ENCODE results near the gene FASTK. TPM values are rescaled to one million over a fixed set of nuclear protein-coding genes. Genes with fewer than 3 reads are reported as not detected.
A peak's percentile ranks its signal among the peaks of the same experiment; 100 is the strongest.
"Not testable (repeated sequence)": the region's sequence is repeated elsewhere in the genome, so short reads cannot be mapped to it uniquely, and the experiment has no call there.

Gene FASTK
- polyA plus RNA-seq, 10 donors: 45.2 to 83.3 (median 64.0) TPM

DNA sequence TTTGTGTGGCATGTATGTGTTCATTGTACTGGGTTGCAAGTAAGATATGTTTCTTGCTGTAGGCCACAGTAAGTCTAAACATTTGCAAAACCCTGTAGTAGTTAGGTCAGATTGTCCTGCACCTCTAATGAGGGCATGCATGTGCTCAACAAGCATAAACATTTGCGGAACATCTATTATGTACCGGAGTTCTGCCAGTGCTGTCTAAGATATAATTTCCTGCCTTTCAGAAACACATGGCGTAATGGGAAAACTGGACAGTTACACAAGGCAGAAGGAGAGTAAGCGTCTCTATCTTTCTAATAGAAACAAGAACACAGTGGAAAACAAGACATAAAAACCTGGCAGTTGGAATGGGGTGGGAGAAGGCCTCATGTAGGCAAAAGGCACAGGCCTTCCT, 49.6 kb downstream of the FASTK start:
- no peak for DNase-seq

DNA sequence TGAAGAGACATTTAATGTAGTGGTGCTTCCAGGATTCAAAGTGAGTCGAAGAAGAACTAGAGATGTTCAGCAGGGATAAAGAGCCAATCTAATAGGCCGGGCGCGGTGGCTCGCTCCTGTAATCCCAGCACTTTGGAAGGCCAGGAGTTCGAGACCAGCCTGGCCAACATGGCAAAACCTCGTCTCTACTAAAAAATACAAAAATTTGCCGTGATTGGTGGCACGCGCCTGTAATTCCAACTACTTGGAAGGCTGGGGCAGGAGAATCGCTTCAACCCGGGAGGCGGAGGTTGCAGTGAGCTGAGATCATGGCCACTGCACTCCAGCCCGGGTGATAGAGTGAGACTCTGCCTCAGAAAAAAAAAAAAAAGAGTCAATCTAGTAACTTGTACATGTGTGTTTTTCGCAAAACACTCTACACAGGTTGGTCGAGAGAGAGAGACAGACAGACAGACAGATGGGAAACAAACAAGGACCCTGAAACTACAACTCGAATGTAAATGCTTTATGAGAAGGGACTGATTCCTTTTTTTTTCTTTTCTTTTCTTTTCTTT, 51.6 kb downstream of the FASTK start:
- DNase-seq: no peak

DNA sequence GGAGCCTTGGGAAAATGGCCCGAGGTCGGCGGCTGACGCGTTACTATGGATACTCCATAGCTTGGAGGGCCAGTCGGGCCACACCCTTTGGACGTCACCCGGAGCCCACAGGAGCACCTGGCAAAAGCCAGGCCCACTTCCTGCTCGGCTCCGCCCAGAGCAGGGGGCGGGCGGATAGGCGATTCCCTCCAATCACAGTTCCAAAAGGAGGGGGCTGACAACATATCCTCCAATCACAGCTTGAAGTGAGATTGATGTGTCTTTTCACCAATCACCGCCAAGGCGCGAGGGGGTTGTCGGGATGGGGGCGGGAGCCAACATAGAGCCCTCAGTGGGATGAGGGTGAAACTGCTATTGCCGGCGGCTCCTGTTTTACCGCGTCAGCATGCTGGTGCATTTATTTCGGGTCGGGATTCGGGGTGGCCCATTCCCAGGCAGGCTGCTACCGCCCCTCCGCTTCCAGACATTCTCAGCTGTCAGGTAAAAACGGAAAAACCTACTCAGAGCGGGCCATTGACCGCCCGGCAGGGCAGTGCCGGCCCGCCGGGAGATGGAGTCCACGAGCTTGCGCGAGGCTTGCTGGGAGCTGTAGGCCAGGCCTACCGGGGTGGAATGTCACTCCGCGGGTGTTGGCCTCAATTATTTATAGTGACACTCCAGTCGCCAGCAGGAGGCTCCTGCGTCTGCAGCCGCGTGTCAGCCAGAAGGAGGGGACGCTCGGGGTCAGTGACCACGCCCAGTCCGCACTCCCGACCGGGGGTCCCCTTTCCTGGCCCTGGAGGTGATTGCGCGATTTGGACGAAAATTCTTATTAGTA, 52.3 kb downstream of the FASTK start, which contains the start of gene ABCB8:
Gene ABCB8, plus strand, starts transcription at position 320 of the 817 bp plus-strand sequence. Its CDS starts 66 bp downstream, at position 386.
- DNase-seq: peak; percentile 99 to 100 (median 99)

DNA sequence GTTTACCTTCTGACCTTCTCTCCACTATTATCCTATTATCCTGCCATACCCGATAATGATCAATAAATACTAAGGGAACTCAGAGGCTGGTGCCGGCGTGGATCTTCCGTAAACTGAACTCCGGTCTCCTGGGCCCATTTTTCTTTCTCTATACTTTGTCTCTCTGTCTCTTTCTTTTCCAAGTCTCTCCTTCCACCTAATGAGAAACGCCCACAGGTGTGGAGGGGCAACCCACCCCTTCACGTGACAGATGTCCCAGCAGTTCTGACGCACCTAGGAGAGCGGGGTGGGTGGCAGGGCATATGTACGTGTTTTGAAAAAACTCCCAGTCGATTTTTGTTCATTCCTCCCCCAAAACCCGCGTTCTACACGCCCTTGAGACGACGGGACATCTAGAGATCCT, 52.9 kb downstream of the FASTK start:
- DNase-seq: not testable (repeated sequence)

DNA sequence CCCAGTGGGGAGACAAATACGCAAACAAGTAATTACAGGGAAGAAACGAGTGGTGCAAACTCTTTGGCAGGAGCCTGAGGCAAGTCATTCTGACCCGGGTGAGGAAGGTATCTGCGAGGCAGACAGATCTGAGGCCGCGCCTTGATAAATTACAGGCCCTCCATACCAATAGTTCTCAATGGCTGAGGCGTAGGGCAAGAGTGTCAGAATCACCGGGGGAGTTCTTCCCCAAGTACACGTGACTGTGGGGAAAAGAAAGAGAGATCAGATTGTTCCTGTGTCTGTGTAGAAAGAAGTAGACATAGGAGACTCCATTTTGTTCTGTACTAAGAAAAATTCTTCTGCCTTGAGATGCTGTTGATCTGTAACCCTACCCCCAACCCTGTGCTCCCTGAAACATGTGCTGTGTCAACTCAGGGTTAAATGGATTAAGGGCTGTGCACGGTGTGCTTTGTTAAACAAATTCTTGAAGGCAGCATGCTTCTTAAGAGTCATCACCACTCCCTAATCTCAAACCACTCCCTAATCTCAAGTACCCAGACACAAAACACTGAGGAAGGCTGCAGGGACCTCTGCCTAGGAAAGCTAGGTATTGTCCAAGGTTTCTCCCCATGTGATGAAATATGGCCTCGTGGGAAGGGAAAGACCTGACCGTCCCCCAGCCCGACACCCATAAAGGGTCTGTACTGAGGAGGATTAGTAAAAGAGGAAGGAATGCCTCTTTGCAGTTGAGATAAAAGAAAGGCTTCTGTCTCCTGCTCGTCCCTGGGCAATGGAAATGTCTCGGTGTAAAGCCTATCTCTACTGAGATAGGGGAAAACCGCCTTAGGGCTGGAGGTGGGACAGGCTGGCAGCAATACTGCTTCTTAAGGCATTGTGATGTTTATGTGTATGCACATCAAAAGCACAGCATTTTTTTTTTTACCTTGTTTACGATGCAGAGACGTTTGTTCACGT, 53.6 kb downstream of the FASTK start:
- DNase-seq: not testable (repeated sequence)

Other genes starting within 250 kb of the FASTK start
- gene AOC1, start 228.3 kb downstream of the FASTK start, polyA plus RNA-seq (ENCODE audit: insufficient read length in 10 of 10): under 1 TPM in 5 of 10 donors, not detected in 5; 0.09 to 0.78 (median 0.22) TPM
- gene KCNH2, start 102.5 kb downstream of the FASTK start, polyA plus RNA-seq (ENCODE audit: insufficient read length in 10 of 10): 10 to 100 TPM; 10.6 to 19.5 (median 16.0) TPM
- 1 to 10 TPM; 4.1 to 9.4 (median 6.6) TPM for gene NOS3, start 89.8 kb downstream of the FASTK start, polyA plus RNA-seq (ENCODE audit: insufficient read length in 10 of 10)
- 1 to 10 TPM in 6 of 10 donors, under 1 TPM in 4; 0.45 to 2.0 (median 1.1) TPM for gene ATG9B, start 56.3 kb downstream of the FASTK start, polyA plus RNA-seq (ENCODE audit: insufficient read length in 10 of 10)
- gene ABCB8, start 52.4 kb downstream of the FASTK start, polyA plus RNA-seq (ENCODE audit: insufficient read length in 10 of 10): 10 to 100 TPM; 12.9 to 34.9 (median 17.6) TPM
- 1 to 10 TPM; 2.1 to 6.4 (median 4.3) TPM for gene ASIC3, start 32.3 kb downstream of the FASTK start, polyA plus RNA-seq (ENCODE audit: insufficient read length in 10 of 10)
- 10 to 100 TPM in 4 of 10 donors, 1 to 10 TPM in 6; 5.4 to 11.2 (median 9.4) TPM for gene CDK5, start 22.9 kb downstream of the FASTK start, polyA plus RNA-seq (ENCODE audit: insufficient read length in 10 of 10)
- gene SLC4A2, start 21.2 kb downstream of the FASTK start, polyA plus RNA-seq (ENCODE audit: insufficient read length in 10 of 10): 10 to 100 TPM; 43.2 to 57.6 (median 53.7) TPM
- gene TMUB1, start 2.7 kb upstream of the FASTK start, polyA plus RNA-seq (ENCODE audit: insufficient read length in 10 of 10): 10 to 100 TPM; 25.3 to 43.1 (median 29.8) TPM
- 10 to 100 TPM; 53.5 to 84.1 (median 67.8) TPM for gene AGAP3, start 5.7 kb upstream of the FASTK start, polyA plus RNA-seq (ENCODE audit: insufficient read length in 10 of 10)
- 1 to 10 TPM in 6 of 10 donors, under 1 TPM in 4; 0.66 to 3.3 (median 1.3) TPM for gene GBX1, start 86.9 kb upstream of the FASTK start, polyA plus RNA-seq (ENCODE audit: insufficient read length in 10 of 10)
- gene ASB10, start 106.4 kb upstream of the FASTK start, polyA plus RNA-seq (ENCODE audit: insufficient read length in 10 of 10): 1 to 10 TPM; 1.0 to 4.5 (median 3.0) TPM
- gene H2BK1, start 129.7 kb upstream of the FASTK start, polyA plus RNA-seq (ENCODE audit: insufficient read length in 10 of 10): not detected
- gene ABCF2, start 146.4 kb upstream of the FASTK start, polyA plus RNA-seq (ENCODE audit: insufficient read length in 10 of 10): 10 to 100 TPM; 13.2 to 23.8 (median 18.1) TPM
- 10 to 100 TPM; 16.6 to 29.8 (median 22.4) TPM for gene CHPF2, start 151.7 kb upstream of the FASTK start, polyA plus RNA-seq (ENCODE audit: insufficient read length in 10 of 10)
- 100 to 1,000 TPM in 9 of 10 donors, 10 to 100 TPM in 1; 96.8 to 165 (median 135) TPM for gene SMARCD3, start 167.9 kb upstream of the FASTK start, polyA plus RNA-seq (ENCODE audit: insufficient read length in 10 of 10)

All from muscle of back (tissue), 11 donors.